ENCODE data around the gene LRFN5.

GRCh38 chr14:41608681-41609390 lies 2.2 kb downstream of the LRFN5 start:
- no peak for TF ChIP-seq CTCF (IDR thresholded peaks at IDR 0.05)
- no peak for TF ChIP-seq POLR2AphosphoS5 (IDR thresholded peaks at IDR 0.05)
- no peak for TF ChIP-seq POLR2A (IDR thresholded peaks at IDR 0.05)
- no peak for TF ChIP-seq EP300 (IDR thresholded peaks at IDR 0.05)

Measured in upper lobe of left lung (tissue), 4 donors.